Measurements from ENCODE around the gene GRID2.
"Not testable (repeated sequence)": the region's sequence is repeated elsewhere in the genome, so short reads cannot be mapped to it uniquely, and the experiment has no call there.

The GRID2 gene

DNA sequence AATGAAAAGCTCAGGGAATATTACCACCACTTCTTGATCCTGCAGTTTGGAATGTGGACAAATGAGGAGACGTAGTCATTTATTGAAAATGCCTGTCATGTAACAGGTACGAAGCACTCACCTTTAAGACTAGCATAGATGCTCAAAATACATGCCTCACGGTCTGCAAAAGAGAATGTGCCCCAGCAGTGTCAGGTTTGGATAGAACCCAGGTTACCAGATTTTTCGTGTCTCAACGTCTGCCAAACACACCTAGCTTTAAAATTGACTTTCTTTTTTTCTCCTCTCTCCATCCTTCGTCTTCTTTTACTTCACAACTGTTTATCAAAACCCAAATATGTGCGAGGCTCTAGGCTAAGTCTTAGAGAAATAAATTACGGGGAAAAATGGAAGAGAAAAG is 918.0 kb downstream of the GRID2 start:
- DNase-seq, result no peak

DNA sequence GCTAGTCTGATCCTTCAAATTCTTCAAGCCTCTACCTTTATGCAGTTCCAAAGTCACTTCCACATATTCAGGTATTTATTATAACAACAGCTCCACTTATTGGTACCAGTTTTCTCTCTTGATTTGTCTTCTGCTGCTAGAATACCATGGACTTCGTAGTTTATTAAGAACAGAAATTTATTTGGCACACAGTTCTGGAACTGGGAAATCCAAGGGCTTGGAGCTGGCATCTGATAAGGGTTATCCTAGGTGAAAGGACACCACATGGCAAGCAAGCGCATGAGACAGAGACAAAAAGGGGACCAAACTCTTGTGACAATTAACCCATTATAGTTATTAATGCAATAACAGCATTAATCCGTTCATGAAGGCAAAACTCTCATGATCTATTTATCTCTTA is 924.3 kb downstream of the GRID2 start:
- DNase-seq, result no peak

DNA sequence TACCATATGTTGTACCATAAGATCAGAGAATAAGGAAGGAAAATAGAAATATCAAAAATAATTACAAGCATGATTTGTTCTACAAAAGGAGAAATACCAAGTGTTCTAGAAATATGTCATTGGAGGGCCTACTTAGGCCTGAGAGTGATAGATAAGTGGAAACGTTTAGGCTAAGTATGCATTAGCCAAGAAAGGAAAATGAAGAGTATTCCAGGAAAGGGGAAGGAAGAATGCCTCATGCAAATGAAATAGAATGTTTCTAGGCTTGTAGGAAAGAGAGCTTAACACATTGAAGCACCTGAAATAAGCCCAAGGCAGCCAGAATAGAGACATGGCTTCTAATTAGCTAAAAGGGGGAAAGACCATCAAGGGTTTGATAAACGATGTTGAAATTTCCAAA is 929.1 kb downstream of the GRID2 start:
- DNase-seq, result no peak

DNA sequence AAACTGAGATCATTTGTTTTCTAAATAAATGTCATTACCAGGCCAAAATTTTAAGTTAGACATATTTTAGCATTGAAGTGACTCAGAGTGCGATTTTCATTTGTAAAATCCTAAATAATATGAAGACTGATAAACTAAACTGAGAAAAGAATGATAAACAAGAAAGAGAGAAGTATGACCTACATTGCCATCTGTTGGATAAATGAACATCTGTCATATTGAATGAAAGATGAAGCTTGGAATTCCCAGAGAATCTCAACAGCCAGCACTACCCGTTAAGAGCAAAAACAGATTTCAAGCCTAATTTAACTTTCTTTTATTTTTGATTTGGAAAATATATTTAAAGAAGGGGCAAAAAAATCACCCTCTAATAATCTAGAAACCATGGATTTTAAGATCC is 933.8 kb downstream of the GRID2 start:
- DNase-seq, result no peak

DNA sequence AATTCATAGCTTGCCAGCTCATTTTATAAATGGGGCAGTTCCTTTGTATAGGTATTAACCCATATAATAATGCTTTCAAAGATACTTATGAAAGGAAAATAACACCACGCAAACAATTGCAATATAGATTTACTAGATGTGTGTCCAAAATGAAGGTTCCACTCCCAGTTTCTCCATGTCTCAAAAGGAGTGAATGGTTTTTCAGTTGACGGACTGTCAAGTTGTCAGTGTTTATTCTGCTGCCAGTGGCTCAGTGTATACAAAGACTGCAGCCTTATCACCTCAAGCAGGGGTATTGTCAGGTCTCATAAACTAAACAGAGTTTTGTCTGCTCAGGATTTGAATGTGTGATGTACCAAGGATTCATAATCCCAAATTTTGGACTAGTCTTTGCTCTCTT is 939.5 kb downstream of the GRID2 start:
- no peak for DNase-seq

DNA sequence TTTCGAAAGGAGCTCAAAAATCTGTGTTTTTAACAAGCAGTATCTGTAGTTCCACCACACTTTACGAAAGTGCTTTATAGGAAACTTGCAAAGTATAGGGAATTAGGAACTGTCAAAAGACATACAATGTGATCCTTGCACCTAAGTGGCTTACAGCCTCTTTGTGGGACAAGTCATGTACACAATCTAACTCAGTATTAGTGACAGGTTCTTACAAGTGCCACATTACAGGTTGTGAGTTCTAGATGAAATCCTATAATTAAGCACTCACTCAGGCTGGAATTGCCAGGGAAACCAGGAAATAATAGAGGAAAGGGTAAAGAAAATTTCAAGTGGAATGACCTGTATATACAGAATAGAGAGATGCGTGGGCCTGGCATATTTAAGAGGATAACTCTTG is 957.4 kb downstream of the GRID2 start:
- no peak for DNase-seq

DNA sequence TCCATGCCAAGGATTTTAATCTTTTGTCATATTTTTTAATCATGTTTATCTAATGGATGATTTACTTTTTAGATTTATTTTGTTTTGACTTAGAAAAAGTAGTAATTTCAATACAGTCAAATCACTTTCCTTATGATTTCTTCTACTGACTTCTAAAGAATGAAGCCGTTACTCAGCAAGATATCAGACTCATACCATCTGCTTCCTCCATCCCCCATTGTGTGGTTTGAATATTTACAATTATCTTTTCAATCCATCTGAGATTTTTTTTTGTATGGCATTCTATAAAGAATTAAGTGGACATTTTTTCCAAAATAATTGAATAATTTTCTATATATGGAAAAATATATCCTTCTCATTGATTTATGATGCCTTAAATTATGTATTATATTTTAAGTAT is 959.4 kb downstream of the GRID2 start:
- DNase-seq, result no peak

DNA sequence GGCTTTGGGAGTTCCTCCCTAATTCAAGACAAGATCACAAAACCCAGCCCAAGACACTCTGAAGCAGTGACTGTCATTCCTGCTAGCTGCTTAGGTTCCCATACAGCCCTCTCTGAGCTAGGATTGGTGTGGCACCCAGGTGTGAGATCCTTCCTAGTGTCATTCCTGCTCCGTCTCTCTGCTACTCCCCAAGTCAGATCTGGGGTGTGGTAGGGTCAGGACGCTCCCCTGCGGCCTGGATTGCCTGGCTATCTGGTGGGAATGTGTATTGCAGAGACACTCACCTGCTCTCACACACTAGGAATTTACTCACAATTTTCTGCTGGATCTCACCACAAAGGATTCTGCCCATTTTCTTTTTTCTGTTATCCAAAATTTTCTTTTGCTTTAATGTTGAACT is 964.0 kb downstream of the GRID2 start:
- DNase-seq, result no peak

DNA sequence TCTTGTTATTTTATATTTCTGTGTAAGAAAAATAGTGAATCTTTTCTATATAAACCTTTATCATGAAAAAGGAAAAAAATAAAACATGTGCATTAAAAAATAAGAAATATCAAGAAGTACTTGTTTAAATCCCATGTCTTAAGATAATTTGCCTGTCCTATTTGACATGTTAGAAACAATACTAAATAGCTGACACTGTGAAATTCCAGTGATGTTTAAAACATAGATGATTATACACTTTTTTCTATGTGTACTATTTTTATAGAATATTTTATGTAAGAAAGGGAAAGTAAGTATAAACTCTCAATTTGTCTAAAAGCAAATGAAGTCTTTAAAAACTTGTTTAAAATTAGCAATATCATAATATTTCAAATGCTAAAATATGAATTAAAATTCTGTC is 981.6 kb downstream of the GRID2 start:
- no peak for DNase-seq

DNA sequence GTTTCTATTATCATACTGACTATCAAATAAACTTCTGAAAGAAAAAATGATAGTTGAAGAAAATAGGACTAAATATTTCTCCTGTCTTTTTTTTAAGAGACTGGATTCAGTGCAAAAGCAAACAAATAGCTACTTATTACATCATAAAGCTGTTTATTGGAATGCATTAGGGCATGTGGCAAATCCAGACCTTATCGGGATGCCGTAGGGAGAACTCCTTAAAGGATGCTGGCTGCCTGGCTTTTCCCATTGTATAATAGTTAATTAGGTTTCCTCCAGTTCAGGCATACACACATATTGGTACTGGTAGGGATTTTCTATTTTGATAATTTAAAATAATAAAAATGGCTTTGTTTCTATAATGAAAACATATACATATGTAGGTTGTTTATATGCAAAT is 985.5 kb downstream of the GRID2 start:
- no peak for DNase-seq

DNA sequence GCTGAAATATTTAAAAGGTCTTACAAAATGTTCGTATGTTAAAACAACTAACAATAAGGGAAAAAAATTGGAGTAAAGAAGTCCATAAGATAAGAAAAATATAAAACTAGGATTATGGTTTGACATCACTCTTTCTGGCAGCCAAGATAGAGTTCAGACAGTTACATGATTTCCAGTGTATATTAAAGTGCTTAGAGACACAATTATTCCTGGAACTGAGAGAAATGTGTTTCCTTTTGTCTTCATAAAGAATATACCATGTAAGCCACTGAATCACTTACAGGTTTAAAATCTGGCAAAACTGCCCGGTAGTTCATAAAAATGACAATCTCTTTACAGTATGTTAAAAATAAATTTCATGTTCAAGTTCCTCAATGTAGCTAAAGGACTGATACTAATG is 986.1 kb downstream of the GRID2 start:
- DNase-seq, result no peak

DNA sequence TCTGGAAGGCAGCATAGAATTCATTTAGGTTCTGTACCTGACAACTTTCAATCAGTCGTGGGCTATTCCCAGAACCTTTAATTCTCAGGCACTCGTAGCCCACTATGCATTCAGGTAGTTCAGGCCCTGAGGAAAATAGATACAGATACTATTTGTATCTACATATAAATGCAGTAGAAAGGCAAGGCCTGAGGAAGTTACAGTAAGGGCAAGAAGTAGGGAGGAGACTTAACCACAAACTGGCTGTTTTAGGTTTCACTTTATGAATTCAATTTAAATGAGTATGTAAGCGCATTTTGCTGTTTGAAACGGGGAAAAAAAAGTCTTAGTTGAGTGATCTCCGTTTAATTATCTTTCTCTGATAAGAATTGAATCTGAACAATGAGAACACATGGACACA is 995.4 kb downstream of the GRID2 start:
- DNase-seq, result no peak

DNA sequence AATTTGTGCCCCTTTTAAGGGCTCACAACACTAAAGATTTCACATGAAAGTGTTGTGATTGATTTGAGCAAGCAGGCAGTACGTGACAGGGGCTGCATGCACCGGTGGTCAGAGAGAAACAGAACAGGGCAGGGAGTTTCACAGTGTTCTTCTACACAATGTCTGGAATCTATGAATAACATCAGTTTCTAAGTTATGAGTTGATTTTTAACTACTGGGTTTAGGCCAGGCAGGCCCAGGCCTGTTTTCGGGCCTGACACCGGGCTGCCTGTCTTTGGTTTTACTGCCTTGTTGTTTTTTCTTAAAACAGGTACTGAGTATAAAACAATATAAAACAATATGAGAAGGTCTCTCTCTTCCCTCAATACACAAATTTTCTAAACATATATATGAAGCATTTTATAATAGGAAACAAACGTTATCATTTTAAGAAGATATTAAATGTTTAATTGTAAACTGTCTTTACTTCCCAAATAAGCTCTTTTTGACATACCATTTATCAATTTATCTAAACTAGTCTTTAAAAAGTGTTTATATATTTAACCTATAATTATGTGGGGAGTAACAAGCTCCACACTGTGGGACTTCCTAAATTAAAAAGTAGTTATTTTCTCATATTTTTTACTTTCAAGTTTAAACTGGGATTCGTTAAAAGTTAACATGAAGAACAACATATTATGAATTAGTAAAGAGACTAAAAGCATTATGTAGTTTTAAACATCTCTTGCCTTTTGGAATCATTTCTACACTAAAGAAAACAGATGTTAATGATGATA is 997.2 kb downstream of the GRID2 start:
- DNase-seq, result not testable (repeated sequence)

DNA sequence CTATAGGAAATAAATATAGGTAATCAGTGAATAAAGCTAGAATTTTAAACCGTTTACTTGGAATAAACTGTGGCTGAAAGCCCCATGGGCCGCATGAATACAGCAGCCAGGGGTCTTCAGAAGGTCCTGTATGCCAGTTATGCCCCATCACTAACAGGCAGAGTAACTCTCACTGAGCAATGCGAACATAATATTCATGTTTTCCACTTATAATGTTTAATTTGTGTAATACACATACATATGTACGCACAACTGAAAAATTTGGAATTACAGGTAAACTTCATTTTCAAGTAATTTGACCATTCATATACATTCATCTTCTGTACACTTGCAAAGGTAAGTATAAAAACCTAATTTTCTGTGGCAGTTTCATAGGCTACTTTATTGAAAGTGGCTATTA is 998.5 kb downstream of the GRID2 start:
- no peak for DNase-seq

DNA sequence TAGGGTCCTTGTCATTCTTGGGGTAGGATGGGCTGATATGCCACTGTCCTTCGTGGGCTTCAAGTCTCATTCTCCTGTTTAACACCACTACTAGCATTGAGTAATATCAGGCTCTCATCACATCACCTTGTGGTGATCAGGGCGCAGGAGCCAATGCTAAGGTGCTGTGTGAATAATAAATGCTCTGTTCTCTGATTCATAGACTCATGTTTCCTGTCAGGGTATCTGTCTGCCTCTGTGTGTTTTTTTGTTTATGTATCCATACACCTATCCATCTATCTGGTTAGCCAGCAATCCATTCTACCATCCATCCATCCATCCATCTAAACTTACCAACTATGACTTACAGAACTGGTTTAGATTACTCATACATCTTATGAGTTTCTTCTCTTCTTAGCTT is 999.7 kb downstream of the GRID2 start:
- no peak for DNase-seq

DNA sequence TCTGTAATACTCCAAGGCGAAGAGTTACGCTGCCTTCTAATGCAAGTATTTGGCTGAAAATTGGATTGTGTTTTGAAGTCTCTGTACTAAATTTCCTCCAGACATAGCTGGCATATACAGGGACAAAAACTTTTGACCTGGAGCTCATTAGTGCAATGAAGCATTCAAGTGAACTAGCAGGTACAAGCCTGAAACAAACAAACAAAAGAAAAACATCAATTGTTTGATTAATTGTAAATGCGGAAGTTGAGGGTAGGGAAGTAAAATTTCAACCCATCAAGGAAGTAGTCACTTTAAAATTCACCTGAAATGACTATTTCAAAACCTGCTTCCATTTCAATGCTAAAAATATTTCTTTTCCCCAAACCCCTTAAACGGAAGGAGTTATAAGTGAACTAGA is 1008.5 kb downstream of the GRID2 start:
- DNase-seq, result no peak

DNA sequence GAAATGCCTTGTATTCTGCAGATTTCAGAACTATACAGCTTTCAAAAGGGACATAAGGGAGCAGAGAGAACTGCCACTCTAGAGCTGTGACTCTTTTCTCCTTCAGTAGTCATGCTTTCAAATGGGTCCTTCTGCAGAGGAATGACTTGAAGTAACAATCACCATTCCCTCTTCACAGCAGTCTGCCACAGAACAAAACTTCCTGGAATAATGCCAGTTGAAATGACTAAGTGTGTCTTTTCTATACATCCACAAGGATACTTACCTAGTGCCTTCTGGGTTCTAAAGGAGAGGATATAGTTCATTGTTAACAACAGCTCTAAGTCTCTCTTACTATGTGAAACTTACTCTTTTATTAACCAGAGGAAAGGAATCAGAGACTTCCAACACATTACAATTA is 1009.4 kb downstream of the GRID2 start:
- no peak for DNase-seq

DNA sequence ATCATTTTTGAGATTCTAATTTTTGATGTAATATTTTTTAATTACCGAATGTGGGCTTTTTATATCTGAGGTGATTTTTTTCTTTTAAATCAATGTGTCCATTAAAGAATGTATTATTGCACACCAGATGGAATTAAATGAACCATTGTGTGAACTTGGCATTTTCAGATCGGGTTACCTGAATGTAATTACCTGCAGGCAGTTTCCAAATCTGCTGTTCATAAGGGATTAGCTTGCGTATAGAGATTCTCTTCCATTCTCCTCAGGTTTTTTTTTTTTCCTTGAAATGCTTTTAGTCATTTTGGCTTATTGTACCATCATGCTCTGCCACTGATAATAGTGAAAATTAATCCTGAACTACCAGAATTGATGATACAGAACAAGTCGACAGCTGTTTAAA is 1013.3 kb downstream of the GRID2 start:
- DNase-seq, result no peak

DNA sequence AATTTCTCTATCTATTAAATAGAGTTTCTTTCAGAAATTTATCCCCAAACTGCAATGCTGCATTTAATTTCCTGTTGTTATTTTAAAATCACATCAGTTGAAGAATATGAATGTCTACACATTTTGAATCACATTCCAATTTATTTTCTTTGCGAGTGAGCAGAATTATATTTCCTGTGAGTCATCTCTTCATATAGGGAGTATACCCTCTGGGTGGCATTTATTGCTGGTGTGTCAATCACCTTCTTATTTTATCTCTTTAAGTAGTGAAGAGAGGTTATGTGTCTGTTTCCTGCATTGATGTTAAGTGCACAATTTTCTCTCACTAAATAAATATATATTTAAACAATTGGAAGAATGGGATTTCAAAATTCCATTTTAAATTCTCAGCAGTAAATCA is 1013.8 kb downstream of the GRID2 start:
- DNase-seq, result no peak

DNA sequence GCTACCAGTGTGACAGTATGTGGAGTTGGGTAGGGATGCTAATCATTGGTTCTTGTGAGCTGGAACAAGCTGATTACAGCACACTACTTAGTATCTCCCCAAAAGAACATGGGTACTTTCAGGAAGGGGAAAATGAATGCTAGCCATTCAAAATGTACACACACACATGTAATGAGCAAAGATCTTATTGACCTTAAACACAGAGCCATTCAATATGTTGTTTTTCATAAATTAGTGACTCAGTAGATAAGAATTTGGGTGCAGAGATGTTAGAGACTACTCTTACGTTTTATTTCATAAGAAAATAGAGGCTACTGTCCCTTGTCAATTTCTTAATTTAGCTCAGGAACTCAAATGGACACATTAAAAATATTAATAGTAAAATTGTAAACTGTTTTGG is 1015.3 kb downstream of the GRID2 start:
- DNase-seq, result no peak

DNA sequence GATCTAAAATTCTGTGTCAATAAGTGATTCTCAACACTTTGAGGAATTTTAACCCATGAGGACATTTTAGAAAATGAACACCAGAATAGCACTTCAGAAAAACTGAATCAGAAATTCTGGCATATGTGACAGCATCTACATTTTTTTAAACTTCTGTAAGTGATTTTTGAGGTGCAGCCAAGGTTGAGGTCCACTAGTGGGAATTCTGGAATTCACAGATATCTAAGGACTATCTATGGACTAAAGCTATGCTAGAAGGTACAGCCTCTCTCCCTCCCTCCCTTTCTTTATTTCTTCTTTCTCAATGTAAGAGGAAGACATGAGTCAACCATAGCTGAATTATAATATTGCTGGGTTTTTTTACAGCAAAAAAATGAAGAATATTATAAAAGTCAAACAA is 1016.6 kb downstream of the GRID2 start:
- no peak for DNase-seq

DNA sequence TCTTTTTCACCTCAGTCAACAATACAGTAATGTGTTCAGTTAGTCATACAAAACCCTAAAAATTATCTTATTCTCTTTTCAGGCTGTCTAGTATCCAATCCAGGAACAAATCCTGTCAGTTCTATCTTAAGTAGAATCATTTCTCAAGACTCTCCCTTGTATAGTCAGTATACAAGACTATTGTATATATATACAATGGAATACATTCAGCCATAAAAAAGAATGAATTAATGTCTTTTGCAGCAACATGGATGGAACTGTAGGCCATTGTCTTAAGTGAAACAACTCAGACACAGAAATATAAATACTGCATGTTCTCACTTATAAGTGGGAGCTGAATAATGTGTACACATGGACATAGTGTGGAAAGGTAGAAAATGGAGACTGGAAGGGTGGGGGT is 1023.6 kb downstream of the GRID2 start:
- DNase-seq, result no peak

DNA sequence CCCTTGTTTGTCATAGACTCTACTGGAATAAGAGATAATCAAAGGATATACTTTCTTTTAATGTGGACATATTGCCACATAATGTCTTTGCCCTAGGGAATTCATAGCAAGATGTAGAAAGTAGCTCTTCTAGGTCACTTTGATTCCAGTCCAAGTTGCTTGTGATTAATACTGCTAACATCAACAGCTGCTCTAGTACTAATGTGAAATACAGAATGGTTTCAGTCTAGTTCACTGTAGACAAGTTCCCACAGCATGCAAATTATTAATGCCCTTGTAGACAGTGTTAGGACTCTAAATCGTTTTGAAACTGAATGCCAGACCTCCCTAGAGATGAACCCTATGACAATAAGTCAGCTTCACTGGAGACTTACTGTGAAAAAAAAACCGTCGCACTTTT is 1030.2 kb downstream of the GRID2 start:
- DNase-seq, result no peak

DNA sequence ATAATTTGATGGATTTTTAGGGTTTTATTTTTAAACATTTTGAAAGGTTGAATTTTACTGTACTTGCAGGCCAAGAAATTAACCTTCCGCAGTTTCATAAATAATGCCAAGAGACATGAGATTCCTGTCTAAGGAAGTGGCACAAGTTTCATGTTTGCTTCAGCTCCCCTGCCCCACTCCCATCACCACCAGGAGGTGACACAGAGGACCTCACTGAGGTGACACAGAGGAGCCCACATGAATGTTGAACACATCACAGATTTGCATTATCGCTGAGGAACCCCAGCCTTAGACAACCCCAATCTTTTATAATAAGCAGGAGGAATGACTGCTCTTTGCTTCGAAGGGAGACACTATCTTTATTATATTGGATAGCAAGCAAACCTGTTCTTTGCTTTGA is 1033.4 kb downstream of the GRID2 start:
- DNase-seq, result no peak

DNA sequence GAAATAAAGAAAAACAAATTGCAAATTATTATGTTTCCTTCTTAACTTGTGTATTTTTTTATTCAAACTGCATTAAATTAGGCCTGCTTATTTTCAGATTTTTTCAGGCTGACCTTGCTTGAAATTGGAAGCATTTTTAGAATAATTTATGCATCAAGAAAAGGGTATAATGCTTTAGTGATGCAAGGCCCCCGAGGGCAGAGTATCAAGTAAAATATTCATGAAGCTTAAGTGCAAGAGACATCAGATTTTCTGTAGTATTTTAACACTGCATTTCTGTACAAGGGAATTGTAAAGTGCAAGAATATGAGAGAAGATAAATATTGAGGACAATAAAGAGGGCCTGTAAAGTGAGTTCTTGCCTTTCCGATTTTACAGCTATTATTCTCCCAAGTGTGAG is 1039.0 kb downstream of the GRID2 start:
- no peak for DNase-seq

DNA sequence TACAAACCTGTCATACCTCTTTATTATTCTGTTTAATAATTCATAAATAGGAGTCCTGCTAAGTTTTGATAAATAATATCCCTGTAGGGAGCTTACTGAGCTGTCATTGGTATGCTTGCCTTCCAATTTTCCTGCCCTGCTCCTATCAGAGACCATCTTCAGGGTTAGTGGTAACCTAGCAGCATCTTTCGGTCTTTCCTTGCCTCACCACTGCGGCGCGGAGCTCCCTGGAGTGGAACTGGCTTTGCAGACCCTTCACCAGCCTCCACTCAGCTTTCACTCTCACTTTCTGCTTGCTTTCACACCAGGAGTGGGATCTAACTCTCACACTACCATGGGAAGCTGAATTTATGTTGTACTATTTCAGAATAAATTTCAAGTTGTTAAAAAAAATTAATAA is 1043.1 kb downstream of the GRID2 start:
- no peak for DNase-seq

All from NCI-H2107 (cell line).